BJ (cell line): ENCODE results near the gene TOR1B. TPM values are rescaled to one million over a fixed set of nuclear protein-coding genes. Genes with fewer than 3 reads are reported as not detected.

Experiments used
- CTCF ChIA-PET: fragments of 350-600 bp; formaldehyde crosslinking; extraction: SDS; loops from one replicate; lab custom pipeline; 2021; ENCODE audit warnings: antibody characterized with exemption, inconsistent platforms; lab: Yijun Ruan, JAX
- POLR2A ChIA-PET: fragments of 300-600 bp; sonication (Branson Sonifier 250); formaldehyde crosslinking; extraction: SDS; loops from one replicate; lab custom pipeline; 2021; ENCODE audit warnings: antibody characterized with exemption; lab: Charles Lee
- DNase-seq: peaks from one replicate; pipeline ENCODE4 v3.0.0-alpha.2; 2011; ENCODE audit warnings: low read depth
- H3K27me3 ChIP-seq: 2 replicates; pipeline ENCODE4 v1.6.0; 2011; ENCODE audit warnings: low read length; ENCODE audit not compliant: control insufficient read depth, insufficient read depth
- H3K36me3 ChIP-seq: 2 replicates; pipeline ENCODE4 v1.5.1; 2011; ENCODE audit warnings: low read length; ENCODE audit not compliant: control insufficient read depth, insufficient read depth
- H3K4me3 ChIP-seq: 2 replicates; pipeline ENCODE4 v1.5.1; 2011; ENCODE audit warnings: low read depth, mild to moderate bottlenecking, control low read depth, low read length
- CTCF ChIP-seq: IDR thresholded peaks from 2 replicates; pipeline ENCODE4 v1.5.1; 2011; ENCODE audit warnings: low read depth, mild to moderate bottlenecking, control low read depth, inconsistent platforms, low read length, moderate library complexity; ENCODE audit not compliant: insufficient read depth
- polyA plus RNA-seq: library from polyadenylated mRNA; depleted of rRNA; stranded (reverse); fragments of >200 nt; gene quantifications from 2 replicates; pipeline ENCODE4 v1.2.3, GENCODE V29; 2011

The TOR1B gene
- polyA plus RNA-seq, 1 experiment, result 26.8 TPM

DNA sequence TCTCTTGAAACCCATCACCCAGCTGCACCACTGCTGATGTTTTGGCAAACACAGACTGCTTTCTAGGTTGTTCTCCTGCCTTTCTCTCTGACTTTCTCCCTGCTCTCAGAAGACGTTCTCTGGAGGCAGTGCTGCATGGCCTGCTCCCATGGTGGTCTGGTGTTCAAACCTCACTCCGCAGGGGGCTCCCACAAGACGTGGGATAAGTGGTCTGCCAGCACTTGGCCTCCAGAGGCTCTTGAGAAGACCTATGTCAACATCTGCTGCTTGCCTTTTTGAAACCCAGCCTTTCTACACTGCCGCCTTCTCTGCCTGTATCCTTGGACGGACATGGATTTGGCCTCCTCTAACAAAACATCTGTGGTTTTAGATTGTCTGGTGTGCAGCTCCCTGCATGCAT is 48.8 kb downstream of the TOR1B start:
- H3K27me3 ChIP-seq, result no peaks in the 10 kb centered on the region
- ChIA-PET CTCF (interaction anchor here (1.0 kb wide), 1 partner anchor 16 kb away, joined by 3 read pairs; no protein-coding TSS in a partner anchor), POLR2A (no interaction called here)
- no peak for DNase-seq
- no peak overlapping the region for H3K4me3 ChIP-seq
- no peak for TF ChIP-seq CTCF
- peaks cover 25% of the 10 kb centered on the region for H3K36me3 ChIP-seq

GRCh38 chr9:129852579-129852978 is 49.6 kb downstream of the TOR1B start:
- ChIA-PET CTCF (interaction anchor here (1.0 kb wide), 1 partner anchor 15 kb away, joined by 3 read pairs; no protein-coding TSS in a partner anchor), POLR2A (no interaction called here)
- DNase-seq, result no peak

DNA sequence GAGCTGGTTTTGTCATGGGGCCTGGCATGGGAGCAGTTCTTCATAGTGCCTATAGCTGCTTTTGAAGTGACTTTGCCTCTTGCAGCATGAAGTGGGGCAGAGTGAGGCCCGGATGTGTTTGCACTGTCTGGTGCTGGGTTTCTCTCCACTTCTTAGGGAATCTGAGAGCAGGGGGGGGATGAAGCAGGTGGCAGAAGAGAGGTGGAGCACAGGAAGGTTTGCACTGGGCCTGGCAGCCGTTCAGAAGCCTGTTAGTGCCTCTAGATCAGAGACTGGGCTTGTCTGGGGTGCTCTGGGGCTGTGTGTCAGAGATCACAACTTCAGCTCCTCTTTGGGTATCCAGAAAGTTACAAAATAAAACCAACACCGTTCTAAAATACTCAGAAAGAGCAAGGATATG is 50.6 kb downstream of the TOR1B start:
- ChIA-PET CTCF (interaction anchor here (0.9 kb wide), 1 partner anchor 10 kb away, joined by 3 read pairs; no protein-coding TSS in a partner anchor), POLR2A (no interaction called here)
- no peak overlapping the region for H3K4me3 ChIP-seq
- DNase-seq, result no peak
- no peak for TF ChIP-seq CTCF
- no peaks in the 10 kb centered on the region for H3K27me3 ChIP-seq
- peaks cover 33% of the 10 kb centered on the region for H3K36me3 ChIP-seq

More at GRCh38 chr9:129852579-129852978, 49.6 kb downstream of the TOR1B start:
- Histone ChIP-seq H3K27me3 (no peaks in the 10 kb centered on the region), H3K36me3 (peaks cover 29% of the 10 kb centered on the region), H3K4me3 (no peak overlapping the region)
- no peak for TF ChIP-seq CTCF

DNA sequence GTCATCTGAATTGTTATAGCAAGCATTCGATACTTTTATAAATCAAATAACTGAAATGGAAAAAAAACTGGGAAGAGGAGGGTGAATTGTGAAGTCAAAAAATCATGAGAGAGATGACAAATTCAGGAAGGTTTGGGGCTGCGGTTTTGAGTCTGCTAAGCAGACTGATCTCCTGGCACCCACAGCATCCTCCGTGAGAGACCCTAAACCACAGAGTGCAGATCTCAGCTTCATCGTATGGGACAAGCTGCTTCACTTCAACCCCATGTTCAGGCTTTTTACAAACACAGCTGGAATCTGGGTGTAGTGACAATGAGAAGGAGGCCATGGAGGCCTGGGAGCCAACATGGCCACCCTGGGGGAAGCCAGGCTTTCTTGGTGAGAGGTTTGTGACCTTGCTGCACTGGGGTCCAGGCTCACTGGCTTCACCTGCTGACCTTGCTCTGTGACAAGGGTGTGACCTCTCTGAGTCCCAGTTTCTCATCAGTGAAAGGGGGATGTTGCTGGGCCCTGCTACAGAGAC is 51.7 kb downstream of the TOR1B start:
- ChIA-PET POLR2A (no interaction called here), CTCF (interaction anchor here (0.7 kb wide), 1 partner anchor 485 kb away, joined by 3 read pairs; no protein-coding TSS in a partner anchor)
- DNase-seq, result no peak
- H3K4me3 ChIP-seq, result no peak overlapping the region
- H3K36me3 ChIP-seq, result peaks cover 34% of the 10 kb centered on the region
- no peak for TF ChIP-seq CTCF
- no peaks in the 10 kb centered on the region for H3K27me3 ChIP-seq

DNA sequence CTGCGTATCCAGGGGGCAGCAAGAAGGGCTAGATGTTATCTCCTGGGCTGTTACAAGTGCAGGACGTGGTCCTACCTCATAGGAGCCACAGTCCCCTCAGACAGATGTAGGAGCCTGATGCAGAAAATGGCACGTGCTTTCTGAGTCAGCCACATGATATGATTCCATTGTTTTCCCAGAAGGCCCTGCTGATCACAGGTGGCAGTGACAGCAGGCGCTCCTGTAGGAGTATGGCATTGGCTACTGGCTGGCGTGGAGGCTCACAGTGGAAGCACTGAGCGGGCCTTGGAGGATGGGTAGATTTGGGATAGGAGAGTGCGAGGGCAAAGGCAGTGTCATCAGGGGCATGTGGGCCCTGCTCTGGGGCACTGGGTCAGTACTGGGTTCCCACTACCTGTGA is 54.2 kb downstream of the TOR1B start:
- Histone ChIP-seq H3K36me3 (peaks cover 35% of the 10 kb centered on the region), H3K27me3 (no peaks in the 10 kb centered on the region), H3K4me3 (no peak overlapping the region)
- CTCF ChIA-PET, result no interaction called here
- POLR2A ChIA-PET, result no interaction called here
- DNase-seq, result no peak
- no peak for TF ChIP-seq CTCF
